SU-DHL-6 (cell line): ENCODE data around the gene C5orf22.

Source experiments
- EZH2phosphoT487 ChIP-seq: fragments of 200-600 bp; sonication (generic), shearing (Covaris generic); conservative IDR thresholded peaks from 2 replicates; pipeline ENCODE4 v1.6.1; 2018; ENCODE audit warnings: mild to moderate bottlenecking, antibody characterized with exemption, low read length, moderate library complexity, mixed read lengths
- TF ChIP-seq, protein P1 (sequence below): fragments of 200-600 bp; sonication (generic); IDR thresholded peaks from one replicate; pipeline ENCODE4 v1.5.1; 2017; ENCODE audit warnings: antibody characterized with exemption, mild to moderate bottlenecking, low read length, moderate library complexity; ENCODE audit not compliant: insufficient read depth, poor library complexity, severe bottlenecking

DNA sequence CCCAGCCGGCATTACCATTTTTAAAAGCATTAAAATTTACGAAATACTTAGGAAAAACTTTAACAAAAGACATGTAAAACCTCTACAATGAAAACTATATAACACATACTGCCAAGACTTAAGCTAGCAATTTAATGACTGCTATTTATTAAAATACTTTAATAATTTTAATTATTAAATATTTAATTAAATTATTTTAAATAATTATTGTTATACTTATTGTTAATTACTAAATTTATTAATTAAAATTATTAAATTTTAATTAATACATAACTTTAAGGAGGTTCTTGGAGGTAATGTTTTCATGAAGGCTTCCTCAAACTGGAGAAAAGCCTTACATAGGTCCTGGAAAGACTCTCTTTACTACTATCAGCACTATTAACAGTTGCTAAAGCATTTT lies 47.5 kb downstream of the C5orf22 start:
- TF ChIP-seq, protein P1, sequence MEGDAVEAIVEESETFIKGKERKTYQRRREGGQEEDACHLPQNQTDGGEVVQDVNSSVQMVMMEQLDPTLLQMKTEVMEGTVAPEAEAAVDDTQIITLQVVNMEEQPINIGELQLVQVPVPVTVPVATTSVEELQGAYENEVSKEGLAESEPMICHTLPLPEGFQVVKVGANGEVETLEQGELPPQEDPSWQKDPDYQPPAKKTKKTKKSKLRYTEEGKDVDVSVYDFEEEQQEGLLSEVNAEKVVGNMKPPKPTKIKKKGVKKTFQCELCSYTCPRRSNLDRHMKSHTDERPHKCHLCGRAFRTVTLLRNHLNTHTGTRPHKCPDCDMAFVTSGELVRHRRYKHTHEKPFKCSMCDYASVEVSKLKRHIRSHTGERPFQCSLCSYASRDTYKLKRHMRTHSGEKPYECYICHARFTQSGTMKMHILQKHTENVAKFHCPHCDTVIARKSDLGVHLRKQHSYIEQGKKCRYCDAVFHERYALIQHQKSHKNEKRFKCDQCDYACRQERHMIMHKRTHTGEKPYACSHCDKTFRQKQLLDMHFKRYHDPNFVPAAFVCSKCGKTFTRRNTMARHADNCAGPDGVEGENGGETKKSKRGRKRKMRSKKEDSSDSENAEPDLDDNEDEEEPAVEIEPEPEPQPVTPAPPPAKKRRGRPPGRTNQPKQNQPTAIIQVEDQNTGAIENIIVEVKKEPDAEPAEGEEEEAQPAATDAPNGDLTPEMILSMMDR: no peak
- TF ChIP-seq EZH2phosphoT487: no peak
